ENCODE data around the gene PDE3A.

The PDE3A gene

DNA sequence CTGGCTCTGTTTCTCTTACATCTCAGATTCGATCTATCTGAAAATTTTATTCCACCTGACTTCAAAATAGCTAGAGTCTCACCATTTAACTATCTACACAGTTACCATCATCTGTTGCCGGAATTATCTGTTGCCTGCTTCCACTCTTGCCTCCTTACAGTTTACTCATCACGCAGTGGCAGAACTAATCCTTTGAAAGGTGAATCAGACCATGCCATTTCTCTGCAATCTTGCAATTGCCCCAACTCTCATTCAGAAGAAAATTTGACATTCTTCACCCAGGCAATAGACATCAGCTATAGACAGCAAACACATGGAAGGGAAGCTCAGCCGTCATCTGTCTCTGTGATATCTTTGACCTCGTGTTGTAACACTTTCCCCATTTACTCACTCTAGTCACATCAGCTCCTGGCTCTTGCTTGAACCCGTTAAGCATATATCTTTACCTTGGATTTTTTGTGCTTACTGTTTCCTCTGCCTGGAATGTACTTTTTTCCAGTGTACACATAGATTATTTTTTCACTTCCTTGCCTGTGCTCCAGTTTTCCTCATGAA, 85.5 kb downstream of the PDE3A start:
- no peak for DNase-seq (ENCODE audit: low spot score)
- TF ChIP-seq, protein P1, sequence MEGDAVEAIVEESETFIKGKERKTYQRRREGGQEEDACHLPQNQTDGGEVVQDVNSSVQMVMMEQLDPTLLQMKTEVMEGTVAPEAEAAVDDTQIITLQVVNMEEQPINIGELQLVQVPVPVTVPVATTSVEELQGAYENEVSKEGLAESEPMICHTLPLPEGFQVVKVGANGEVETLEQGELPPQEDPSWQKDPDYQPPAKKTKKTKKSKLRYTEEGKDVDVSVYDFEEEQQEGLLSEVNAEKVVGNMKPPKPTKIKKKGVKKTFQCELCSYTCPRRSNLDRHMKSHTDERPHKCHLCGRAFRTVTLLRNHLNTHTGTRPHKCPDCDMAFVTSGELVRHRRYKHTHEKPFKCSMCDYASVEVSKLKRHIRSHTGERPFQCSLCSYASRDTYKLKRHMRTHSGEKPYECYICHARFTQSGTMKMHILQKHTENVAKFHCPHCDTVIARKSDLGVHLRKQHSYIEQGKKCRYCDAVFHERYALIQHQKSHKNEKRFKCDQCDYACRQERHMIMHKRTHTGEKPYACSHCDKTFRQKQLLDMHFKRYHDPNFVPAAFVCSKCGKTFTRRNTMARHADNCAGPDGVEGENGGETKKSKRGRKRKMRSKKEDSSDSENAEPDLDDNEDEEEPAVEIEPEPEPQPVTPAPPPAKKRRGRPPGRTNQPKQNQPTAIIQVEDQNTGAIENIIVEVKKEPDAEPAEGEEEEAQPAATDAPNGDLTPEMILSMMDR (IDR thresholded peaks at IDR 0.05; ENCODE audit: extremely low read depth, missing control alignments), result no peak

DNA sequence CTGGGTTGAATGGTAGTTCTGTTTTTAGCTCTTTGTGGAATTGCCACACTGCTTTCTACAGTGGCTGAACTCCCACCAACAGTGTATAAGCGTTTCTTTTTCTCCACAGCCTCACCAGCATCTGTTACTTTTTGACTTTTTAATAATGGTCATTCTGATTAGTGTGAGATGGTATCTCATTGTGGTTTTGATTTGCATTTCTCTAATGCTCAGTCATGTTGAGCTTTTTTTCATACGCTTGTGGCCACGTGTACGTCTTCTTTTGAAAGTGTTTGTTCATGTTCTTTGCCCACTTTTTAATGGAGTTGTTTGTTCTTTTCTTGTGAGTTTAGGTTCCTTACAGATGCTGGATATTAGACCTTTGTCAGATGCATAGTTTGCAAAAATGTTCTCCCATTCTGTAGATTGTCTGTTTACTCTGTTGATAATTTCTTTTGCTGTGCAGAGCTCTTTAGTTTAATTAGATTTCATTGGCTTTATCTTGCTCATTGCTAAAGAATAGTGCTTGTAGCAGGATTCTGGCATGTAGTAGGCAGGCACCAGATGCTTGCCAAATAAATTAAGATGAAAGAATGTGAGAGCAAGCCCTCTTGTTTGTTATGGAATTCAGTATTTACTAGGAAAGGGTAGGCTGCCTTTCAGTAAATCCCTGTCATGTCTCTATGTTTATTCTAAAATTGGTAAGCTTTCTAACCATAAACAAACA, 86.8 kb downstream of the PDE3A start:
- DNase-seq (ENCODE audit: low spot score), result no peak
- TF ChIP-seq, protein P1 (IDR thresholded peaks at IDR 0.05; ENCODE audit: extremely low read depth, missing control alignments), result no peak

DNA sequence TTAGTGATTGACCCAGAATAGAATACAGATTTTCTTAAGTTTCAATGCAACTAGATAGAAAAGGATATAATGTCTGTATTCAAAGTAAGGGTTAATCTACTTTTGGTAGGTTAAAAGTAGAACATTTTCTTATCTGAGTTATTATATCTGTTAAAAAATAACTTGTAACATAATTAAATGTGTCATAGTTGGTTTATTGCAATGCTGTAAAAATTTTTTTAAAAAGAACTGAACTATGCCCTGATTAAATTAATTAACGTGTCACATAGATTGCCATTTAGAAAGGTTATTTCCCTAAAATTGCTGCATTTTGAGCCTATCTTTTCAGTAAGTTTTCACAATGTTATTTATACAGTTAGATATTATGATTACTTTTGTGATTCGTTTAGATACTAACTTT, 89.2 kb downstream of the PDE3A start:
- TF ChIP-seq, protein P1 (IDR thresholded peaks at IDR 0.05; ENCODE audit: extremely low read depth, missing control alignments), result no peak

DNA sequence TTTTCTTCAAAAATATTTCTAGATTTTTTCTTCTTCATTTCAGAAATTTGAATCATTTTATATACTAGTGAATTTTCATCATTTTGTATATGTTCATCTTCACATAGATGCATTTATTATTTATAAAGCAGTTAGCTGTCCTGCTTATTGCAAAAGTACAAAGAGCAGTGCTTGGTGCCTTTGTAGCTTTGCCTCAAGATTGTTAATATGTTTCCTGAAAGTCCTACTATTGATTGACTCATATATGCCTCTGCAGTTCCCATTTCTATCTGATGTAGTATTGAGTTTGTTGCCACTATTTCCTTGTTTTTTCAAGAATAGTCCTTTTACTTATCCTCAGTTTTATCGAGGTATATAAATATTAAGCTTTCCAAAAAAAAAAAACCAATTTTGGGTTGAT, 89.7 kb downstream of the PDE3A start:
- no peak for DNase-seq (ENCODE audit: low spot score)
- TF ChIP-seq, protein P1 (IDR thresholded peaks at IDR 0.05; ENCODE audit: extremely low read depth, missing control alignments), result no peak

More for the DNA sequence above, 89.2 kb downstream of the PDE3A start:
- DNase-seq (ENCODE audit: low spot score), result no peak

DNA sequence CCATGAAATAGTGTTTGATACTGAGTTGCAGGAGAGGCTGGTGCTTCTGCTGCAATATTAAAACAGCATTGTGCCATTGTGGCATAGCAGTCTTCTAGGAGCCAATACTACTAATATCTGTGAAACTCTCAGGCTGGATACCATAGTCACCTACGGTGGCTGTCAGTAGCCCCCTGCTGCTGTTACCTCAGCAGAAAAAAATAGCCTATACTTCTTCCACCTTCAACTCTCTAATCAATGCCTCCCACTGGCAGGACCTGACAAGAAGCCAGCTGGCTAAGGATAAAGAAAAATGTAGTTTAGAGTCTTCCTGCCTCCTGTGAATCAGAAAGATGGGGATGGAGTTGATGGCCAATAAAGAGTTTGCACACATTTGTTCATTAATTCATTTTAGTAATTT, 91.6 kb downstream of the PDE3A start:
- DNase-seq (ENCODE audit: low spot score), result no peak
- TF ChIP-seq, protein P1 (IDR thresholded peaks at IDR 0.05; ENCODE audit: extremely low read depth, missing control alignments), result no peak

DNA sequence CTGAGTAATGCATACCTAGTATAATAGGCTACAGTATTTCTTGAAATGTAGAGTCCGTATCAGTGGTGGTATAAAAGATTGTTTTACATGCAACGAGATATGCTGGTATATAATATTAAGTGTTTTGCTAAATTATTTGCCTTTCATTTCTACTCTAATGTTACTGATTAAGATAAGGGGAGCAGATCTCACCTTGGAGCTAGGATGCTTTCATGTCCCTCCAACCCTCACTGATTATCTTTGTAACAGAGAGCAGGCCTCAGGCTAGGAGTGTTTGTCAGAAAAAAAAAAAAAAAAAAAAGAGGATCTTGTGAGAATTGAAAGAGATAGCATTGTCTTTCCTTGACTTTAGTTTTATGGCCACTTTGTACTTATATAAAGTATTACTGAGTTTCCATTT, 92.6 kb downstream of the PDE3A start:
- DNase-seq (ENCODE audit: low spot score), result no peak
- TF ChIP-seq, protein P1 (IDR thresholded peaks at IDR 0.05; ENCODE audit: extremely low read depth, missing control alignments), result no peak

DNA sequence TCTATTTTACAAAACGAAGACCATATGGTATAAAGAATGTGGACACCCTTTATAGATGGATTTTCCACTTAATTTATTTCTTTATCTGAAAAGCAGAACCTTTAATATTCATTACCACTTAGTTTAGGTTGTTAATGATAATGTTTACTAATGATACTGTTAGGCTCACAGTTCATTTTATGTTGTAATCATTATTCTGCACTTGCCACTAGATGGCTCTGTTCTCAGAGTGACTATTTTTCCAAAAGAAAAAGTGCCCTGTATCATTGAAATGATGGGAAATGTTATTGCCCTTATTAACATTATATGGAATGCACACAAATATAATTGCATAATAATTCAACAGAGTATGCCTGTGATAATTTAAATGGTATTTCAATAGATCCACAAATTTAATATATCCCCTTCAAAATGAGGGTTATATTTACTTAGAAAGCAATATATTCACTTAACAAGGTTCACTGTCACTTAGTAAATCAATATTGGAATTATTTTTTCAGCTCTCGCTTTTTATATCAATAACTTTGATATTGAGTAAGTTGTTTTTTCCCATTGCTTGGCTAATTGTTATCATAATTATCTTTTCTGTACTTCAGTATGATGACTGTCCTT, 95.7 kb downstream of the PDE3A start:
- TF ChIP-seq, protein P1 (IDR thresholded peaks at IDR 0.05; ENCODE audit: extremely low read depth, missing control alignments), result peak; percentile 48
- DNase-seq (ENCODE audit: low spot score), result peak; percentile 5
